ENCODE measurements around the gene FERMT1.

DNA sequence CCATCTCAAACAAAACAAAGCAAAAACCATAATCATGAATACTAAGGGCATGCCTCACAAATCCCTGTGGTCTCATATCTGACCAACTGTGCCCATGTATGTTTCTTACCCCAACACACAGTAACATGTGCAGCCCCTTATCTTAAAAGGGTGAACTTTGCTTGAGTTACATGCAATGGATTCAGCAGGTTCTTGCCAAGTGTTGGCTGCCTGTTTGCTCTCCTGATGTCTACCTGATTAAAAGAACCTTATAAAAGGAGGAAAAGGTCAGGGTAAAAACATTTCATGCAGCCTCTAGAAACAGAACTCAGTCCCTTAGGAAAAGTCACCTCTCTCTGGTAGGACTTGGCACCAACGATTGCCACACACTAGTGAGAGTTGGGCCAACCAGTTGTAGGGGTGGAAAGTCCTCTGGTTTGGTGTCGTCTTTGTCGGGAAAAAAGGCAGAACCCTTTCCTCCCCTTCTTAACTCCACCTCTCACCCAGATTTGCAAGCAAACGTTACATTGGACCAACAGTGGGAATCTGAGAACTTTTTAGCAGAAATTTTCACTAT lies 55.0 kb downstream of the FERMT1 start:
- TF ChIP-seq, protein P1, sequence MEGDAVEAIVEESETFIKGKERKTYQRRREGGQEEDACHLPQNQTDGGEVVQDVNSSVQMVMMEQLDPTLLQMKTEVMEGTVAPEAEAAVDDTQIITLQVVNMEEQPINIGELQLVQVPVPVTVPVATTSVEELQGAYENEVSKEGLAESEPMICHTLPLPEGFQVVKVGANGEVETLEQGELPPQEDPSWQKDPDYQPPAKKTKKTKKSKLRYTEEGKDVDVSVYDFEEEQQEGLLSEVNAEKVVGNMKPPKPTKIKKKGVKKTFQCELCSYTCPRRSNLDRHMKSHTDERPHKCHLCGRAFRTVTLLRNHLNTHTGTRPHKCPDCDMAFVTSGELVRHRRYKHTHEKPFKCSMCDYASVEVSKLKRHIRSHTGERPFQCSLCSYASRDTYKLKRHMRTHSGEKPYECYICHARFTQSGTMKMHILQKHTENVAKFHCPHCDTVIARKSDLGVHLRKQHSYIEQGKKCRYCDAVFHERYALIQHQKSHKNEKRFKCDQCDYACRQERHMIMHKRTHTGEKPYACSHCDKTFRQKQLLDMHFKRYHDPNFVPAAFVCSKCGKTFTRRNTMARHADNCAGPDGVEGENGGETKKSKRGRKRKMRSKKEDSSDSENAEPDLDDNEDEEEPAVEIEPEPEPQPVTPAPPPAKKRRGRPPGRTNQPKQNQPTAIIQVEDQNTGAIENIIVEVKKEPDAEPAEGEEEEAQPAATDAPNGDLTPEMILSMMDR (IDR thresholded peaks at IDR 0.05), result no peak
- no peak for TF ChIP-seq POLR2A (IDR thresholded peaks at IDR 0.05)
